Astrocyte of the cerebellum (primary cell): ENCODE data around the gene PIGX.

Source experiments
- DNase-seq: peaks from one replicate; pipeline ENCODE4 v3.0.0-alpha.2; 2011; ENCODE audit warnings: low read depth
- H3K4me3 ChIP-seq: 2 replicates; pipeline ENCODE4 v1.5.1; 2011; ENCODE audit warnings: mild to moderate bottlenecking, low read depth, low read length, moderate library complexity
- CTCF ChIP-seq: IDR thresholded peaks from 2 replicates; pipeline ENCODE4 v1.5.1; 2012; ENCODE audit warnings: low read length, low read depth, moderate library complexity, mild to moderate bottlenecking; ENCODE audit errors: missing control alignments
- in situ Hi-C: cut with HindIII; loops from 2 replicates; pipeline ENCODE4 v1.10.0; 2017; ENCODE audit warnings: low sequenced_read_pairs

Gene PIGX

DNA sequence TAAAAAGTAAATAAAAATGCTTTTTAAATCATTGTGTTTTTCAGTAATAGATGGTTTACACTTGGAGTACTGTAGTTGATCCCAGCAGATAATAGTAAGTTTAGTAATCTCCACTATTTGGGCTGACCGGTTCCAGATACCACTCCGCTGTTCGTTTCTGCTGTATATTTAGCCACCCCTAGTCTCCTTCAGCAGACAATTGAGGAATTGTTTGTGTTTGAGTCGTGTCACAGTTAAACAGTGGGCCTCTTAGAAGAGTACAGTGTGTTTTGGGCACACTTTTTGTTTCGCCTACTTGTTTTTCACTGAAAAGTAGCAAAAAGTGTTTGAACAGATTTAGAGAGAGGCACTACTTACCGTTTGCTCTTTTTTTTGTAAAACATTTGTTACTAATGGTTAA lies 60.7 kb downstream of the PIGX start:
- no peak for TF ChIP-seq CTCF
- no peak for DNase-seq
- H3K4me3 ChIP-seq, result no peak overlapping the region
- in situ Hi-C loops, result no loop called here

GRCh38 chr3:196774191-196774820 lies 62.1 kb downstream of the PIGX start:
- no peak for TF ChIP-seq CTCF
- in situ Hi-C loops, result no loop called here
- no peak for DNase-seq
- no peak overlapping the region for H3K4me3 ChIP-seq

- no peak overlapping the region for H3K4me3 ChIP-seq
- DNase-seq, result no peak
- in situ Hi-C loops, result no loop called here
- no peak for TF ChIP-seq CTCF
Measured at GRCh38 chr3:196774848-196775422, 62.8 kb downstream of the PIGX start.

DNA sequence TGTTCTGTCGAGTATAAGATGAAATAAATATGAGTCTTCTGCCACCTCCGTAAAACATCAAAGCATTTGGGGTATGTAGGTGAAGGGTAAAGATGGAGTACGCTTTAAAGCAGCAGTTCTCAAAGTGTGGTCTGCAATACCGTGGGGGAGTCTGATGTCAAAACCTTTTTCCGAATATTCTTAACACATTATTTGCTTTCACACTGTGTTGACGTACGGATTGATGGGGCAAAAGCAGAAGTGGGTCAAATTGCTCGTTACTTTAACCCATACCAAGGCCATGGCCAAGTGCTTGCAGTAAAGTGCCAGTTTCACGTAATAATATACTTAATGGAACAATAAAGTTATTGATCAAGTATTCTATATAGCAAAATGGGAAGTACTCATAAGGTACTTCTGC lies 63.8 kb downstream of the PIGX start:
- no peak for DNase-seq
- in situ Hi-C loops, result no loop called here
- TF ChIP-seq CTCF, result no peak

GRCh38 chr3:196777836-196778235 lies 65.7 kb downstream of the PIGX start:
- DNase-seq, result no peak
- in situ Hi-C loops, result no loop called here
- H3K4me3 ChIP-seq, result no peak overlapping the region
- no peak for TF ChIP-seq CTCF

More for the DNA sequence above, 63.8 kb downstream of the PIGX start:
- no peak overlapping the region for H3K4me3 ChIP-seq

- peak; percentile 60 for DNase-seq
- no peak for TF ChIP-seq CTCF
- in situ Hi-C loops, result no loop called here
Measured at GRCh38 chr3:196778755-196779154, 66.6 kb downstream of the PIGX start.

More at GRCh38 chr3:196778755-196779154, 66.6 kb downstream of the PIGX start:
- H3K4me3 ChIP-seq, result no peak overlapping the region
